ENCODE results near the gene LPCAT1.

- TF ChIP-seq POLR2AphosphoS5 (IDR thresholded peaks at IDR 0.05; ENCODE audit: borderline replicate concordance, low read depth, low read length), result no peak
- no peak for TF ChIP-seq EZH2 (IDR thresholded peaks at IDR 0.05)
Observed at GRCh38 chr5:1499851-1500250, 23.9 kb downstream of the LPCAT1 start.

Data from SK-N-MC (cell line).